NT2/D1 (cell line): ENCODE measurements around the gene PAXIP1.

Source experiments
- YY1 ChIP-seq: IDR thresholded peaks from 2 replicates; pipeline ENCODE4 v1.6.1; 2011; ENCODE audit not compliant: insufficient read length, insufficient read depth
- ZNF274 ChIP-seq: IDR thresholded peaks from 2 replicates; pipeline ENCODE4 v1.6.1; 2011; ENCODE audit warnings: mild to moderate bottlenecking, low read depth, low read length

DNA sequence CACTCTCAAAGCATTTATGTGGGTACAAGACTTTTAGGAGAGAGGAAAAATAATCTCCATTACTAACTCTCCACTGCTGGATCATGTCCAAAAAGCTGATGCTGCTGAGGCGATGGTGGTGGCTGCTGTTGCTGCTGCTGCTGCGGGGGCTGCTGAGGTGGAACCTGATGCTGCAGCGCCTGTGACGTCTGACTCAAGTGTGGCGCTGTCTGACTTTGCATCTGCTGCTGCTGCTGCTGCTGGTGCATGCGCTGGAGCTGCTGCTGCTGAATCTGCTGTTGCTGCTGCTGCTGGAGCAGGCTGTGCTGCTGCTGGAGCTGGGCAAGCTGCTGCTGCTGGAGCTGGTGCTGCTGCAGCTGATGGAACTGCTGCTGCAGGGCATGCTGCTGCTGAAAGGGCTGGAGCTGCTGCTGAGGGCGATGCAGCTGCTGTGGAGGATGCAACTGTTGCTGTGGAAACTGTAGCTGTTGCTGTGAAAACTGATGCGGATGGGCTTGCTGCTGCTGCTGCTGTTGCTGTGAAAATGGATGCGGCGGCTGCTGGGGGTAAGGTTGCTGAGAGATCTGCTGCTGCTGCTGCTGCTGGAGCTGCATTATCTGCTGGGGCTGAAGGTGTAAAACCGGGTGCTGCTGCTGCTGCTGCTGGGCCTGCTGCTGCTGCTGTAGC lies 34.5 kb downstream of the PAXIP1 start:
- TF ChIP-seq YY1 (no peak), ZNF274 (no peak)
